GM18499 (cell line): ENCODE results near the gene DNAJC21.
A peak's percentile ranks its signal among the peaks of the same experiment; 100 is the strongest.
"Not testable (repeated sequence)": the region's sequence is repeated elsewhere in the genome, so short reads cannot be mapped to it uniquely, and the experiment has no call there.

ENCODE experiments used
- ATAC-seq: cut with Tn5 transposase; IDR thresholded peaks from one replicate; pipeline ENCODE4 v1.9.1; 2021; ENCODE audit warnings: moderate number of reproducible peaks; ENCODE audit not compliant: insufficient read depth, unreplicated experiment

Gene DNAJC21

DNA sequence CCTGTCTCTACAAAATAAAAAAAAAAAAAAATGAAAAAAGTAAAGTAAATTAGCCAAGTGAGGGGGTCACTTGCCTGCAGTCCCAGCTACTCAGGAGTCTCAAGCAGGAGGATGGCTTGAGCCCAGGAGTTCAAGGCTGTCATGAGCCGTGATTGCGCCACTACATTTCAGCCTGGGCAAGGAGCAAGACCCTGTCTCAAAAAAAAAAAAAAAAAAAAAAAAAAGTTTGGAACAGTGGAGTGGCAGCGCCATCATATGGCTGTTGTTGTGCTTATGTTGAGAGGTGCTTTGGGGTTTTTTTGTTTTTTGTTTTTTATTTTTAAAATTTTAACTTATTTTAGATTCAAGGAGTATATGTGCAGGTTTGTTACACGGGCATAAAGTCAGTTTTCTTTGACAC is 10.3 kb upstream of the DNAJC21 start:
- ATAC-seq, result no peak

DNA sequence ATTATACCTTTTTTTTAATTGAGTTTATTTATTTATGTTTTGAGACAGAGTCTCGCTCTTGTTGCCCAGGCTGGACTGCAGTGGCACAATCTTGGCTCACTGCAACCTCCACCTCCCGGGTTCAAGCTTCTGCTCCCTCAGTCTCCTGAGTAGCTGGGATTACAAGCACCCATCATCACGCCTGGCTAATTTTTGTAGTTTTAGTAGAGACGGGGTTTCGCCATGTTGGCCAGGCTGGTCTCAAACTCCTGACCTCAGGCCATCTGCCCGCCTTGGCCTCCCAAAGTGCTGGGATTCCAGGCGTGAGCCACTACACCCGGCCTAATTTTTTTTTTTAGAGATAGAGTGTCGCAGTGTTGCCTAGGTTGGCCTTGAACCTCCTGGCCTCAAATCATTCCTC is 6.1 kb upstream of the DNAJC21 start:
- ATAC-seq, result not testable (repeated sequence)

DNA sequence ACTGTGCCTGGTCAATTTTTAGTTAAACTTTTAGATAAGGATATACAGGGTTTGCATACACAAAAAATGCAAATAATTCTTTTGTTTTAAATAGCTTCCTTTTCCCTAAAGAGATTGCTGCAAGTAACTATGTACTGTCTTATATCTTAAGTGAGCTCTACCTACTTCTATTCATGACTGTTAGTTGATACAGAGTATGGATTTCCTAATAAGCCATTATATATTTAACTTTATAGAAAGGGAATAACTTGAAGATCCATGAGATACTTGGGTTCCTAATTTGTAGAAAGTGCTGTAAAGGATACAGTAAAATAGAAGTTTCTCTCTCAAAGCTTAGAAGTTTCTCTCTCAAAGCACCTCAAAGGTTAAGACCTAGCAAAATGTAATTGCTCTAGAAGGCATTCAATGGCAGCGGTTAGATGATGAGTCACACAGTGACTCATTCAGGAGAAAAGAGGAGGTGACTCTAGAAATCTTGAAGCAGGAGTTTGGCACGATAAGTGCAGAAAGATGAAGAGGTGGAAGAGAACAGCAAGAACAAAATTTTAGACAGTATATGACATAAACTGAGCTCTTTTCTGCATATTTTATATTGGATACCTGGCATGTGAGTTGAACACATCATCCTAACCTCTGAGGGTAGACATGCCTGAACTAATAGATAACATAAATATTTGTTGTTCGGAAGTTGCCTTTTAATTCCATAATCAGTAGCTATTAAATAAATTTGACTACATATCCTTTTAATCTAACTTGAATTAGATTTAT is 5.5 kb upstream of the DNAJC21 start:
- ATAC-seq, result peak; percentile 72

DNA sequence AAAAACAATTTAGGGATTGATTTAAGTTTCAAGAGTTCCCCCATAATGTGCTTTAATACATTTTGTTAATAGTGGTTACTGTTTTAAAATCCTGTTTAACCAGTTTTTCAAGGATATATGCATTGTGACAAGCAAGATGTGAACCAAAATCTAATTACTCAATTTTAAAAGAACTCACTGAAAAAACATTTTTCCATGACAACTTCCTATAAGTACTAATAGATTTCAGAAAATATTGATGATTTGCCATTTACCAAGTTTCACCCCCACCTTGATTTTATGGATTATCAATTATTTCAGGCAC is 4.9 kb upstream of the DNAJC21 start:
- no peak for ATAC-seq

DNA sequence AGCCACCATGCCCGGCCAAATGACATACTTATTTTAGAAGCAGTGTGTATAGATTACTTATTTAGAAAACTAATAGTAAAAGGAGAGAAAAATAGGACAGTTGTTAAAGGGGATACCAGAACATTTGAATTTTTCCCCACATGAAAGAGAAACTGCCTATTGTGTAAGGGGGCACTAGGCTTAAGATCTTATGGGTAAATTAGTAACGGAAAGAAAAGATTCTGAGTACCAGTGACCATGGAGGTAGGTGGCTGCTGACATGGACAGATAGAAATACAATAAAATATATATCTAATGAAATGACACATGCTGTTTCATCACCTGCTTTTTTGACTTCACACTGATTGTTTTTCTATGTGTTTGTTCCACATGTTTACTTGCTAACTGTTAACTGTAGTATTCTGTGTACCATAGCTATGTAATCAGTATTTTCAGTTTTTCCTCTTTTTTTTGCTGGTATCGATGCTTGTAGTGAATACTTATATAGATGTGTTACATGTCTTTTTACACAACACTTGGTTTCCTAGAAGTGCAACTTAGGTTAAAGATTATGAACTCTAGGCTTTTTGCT is 3.0 kb upstream of the DNAJC21 start:
- no peak for ATAC-seq

DNA sequence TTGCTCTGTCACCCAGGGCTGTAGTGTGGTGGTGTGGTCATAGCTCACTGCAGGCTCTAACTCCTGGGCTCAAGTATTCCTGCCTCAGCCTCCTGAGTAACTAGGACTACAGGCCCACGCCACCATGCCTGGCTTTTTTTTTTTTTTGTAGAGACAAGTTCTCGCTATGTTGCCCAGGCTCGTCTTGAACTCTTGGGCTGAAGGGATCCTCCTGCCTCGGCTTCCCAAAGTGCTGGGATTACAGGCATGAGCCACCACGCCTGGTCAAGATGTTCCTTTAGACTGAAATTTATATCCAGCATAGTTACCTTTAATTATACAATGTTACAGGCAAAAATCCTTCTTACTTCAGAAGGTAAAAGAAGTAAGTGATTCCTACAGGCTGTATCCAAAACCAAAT is 1.6 kb upstream of the DNAJC21 start:
- no peak for ATAC-seq

DNA sequence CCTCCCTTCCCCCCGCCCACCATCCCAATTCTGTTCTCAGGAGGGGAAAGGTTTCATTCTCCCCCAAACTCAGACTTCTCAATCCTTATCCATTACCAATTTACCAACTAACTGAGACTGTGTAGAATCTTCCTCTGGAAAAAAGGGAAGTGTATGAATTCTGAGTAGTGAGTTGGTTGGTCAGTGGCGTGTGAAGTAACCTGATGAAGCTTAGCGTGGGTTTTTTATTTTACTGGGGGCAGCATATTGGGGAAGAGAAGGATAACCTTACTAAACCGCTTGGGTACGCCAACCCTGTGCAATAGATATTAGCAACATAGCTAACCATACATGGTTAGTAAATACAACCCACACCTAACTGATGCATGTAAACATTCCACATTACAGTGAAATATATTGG is 1.1 kb upstream of the DNAJC21 start:
- ATAC-seq, result no peak

DNA sequence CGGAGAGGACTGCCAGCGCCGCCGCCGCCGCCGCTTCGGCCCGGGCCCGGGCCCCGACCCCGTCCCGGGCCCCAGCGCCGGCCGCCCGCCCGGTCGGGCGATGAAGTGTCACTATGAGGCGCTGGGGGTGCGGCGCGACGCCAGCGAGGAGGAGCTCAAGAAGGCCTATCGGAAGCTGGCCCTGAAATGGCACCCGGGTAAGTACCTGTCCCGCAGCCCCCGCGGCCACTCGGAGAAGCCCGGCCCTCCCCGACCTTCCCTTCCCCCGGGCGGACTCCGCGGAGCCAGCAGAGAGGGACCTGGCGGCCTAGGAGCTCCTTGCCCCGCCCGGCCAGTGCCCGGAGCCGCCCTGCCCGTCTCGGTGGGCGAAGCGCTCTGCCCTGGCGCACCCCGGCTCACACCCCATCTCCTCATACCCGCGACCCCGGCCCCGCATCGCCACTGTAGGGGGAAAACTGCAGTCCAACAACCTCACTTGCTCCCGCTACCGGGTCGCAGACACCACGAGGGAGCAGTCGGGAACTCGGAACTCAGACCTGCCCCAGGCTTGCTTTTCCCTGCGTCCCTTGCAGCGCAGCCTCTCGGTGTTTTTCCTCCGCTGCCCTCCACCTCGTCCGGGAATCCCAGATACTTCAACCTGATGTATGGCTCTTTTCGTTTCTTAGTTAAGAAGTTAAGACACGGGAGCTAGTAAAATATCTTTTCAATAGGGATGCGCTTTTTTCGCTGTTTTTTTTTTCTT is 532 bp downstream of the DNAJC21 start:
- ATAC-seq, result peak; percentile 58

DNA sequence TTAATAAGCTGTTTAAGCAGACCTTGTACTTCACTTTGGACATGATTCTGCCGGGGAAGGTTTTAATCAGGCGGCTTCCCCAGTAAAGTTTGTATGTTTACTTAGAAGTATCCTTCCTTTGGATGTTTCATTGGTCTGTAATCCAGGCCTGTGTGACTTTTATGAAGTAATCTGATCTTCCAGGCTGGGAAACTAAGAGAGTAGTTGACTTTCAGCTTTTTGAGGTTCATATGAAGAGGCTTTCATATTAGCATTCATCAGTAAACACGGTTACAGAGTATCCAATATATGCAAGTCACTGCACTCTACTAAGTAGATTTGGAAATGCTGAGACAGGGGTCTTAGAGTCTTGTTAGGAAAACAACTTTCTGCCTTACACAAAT is 1.1 kb downstream of the DNAJC21 start:
- ATAC-seq, result no peak

DNA sequence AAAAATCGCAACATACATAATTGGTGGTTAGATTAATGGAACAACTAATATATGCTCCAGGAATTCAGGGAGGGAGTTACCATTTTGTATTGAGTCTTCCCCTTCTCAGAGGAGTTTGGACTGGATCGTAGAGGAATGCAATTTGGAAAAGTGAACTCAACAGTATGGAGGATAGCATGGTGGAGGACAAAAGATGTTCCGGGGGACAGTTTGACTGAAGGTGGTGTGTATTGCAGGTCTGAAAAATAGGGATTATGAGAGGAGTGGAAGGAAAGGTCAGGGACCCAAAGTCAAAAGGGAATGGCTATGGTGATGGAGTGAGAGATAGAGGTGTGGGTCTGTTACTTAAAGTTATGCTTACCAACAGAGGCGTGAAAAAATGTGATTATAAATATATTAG is 1.5 kb downstream of the DNAJC21 start:
- ATAC-seq, result no peak

DNA sequence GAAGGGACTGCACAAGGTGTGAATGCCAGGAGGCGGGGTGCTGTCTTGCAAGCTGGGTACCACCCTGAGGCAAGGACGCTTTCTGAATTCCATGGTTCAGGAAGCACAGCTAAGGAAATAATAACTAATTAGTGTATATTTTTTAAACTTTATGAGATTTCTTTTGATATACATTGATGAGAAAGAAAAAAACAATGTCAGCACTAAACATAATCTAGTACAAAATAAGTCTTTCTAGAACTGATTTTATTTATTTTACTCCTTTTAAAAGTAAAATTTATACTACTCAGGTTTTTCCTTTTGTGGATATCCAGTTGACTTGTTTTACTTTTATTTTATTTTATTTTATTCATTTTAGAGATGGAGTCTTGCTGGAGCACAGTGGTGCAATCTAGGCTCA is 3.6 kb downstream of the DNAJC21 start:
- ATAC-seq, result no peak

DNA sequence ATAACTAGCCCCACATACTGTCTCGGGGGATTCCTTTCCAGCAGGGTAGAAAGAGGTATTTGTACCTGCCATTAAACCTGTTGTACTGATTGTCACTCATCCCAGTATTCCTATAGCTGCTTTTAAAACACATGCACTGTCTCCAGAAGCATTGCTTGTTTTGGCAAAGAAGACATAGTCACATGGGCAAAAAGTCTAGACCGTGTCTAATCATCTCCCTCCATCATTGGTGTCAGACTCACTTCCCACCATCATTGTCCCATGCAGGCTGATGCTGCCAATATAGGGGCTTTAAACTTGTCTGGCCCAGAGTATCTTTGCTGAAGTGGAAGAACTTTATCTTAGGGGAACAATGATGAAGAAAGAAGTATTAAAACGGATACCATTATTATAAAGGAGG is 12.6 kb downstream of the DNAJC21 start:
- ATAC-seq, result no peak

DNA sequence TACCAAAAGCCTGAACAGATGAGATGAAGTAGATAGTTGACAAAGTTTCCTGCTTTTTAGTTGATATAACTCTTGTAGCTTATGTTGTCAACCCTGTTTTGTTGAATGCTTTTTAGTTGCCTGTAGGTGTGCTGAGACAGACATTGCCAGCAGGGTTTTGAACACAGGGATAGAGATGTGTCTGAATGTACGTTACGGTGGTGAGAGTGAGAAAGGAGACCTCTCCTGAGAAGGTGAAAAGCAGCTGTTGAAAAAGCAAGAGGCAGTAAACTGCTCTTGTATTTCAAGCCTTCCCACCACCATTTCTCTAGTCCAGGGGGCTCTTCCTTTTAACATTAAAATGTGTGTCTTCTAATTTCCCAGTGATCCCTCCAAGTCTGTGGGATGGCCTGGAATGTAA is 14.7 kb downstream of the DNAJC21 start:
- no peak for ATAC-seq

DNA sequence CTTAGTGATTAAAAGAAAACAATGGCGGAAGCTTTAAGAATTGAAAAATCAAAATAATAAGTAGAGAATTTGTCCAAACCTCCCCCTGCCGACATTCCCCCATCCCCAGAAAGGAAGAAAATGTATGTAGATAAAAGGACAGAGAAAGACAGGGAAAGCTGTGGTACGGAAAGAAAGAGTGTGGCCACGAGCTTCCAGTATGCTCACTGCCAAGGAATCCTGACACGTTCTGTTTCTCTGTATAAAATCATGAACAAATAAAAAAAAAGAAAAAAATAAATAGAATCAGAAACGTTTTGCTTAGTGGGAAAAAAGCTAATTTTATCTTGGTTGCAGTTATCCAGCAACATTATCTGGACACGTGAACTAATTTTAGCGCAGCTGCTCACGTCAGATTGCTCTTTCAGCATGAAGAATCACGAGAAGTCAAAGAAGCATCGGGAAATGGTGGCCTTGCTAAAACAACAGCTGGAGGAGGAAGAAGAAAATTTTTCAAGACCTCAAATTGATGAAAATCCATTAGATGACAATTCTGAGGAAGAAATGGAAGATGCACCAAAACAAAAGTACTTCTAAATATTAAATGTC is 15.2 kb downstream of the DNAJC21 start:
- no peak for ATAC-seq

DNA sequence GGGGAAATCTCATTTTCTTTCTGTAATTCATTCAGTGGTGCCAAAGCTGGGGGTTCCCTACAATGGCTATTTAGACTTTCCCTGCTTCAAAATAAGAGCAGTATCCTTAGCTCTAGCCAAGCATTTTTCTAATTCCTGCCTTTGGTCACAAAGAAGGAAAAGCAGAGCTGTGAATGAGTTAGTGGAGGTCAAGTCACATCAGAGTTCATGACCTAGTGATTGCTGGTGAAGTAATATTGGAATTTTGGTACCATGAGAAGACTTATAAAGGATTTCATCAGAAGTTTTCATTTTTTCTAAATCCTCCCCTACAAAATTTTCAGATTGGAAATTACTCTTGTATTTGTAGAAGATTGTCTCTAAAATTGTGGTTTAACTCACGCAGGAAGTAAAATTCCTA is 28.0 kb downstream of the DNAJC21 start:
- no peak for ATAC-seq

DNA sequence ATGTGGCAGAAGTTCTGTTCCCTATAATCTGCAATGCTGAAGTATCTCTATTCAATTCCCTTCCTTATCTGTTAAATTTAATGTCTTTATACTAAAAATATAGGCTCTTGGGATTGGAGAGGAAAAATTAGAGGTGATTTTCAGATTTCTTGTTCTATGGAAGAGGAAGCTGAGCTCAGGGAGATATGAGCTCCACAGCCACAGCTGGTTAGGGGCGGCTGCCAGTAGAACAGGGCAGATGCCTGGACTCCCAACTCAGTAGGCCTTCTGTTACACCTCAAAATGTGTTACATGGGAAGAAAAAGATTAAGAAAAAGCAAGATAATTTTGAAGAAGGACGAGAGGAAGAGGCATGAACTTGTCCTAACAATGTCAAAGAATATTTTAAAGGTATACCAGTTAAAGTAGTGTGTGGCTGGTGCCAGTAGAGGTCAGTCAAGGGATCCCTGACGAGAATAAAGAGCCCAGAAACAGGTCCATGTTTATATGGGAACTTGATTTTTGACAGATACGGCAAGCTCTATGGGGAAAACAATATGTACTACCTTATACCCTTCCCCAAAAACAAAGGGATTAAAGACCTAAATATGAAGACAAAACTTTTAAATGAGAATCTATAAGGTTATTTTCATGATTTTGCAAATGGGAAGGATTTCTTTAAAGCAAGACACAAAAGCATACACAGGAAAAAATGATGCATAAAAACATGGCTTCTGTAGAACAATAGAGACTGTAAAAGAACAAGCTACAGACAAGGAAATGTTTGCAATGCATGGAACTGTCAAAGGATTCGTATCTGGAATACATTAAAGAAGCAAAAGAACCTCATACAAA is 28.7 kb downstream of the DNAJC21 start:
- no peak for ATAC-seq

DNA sequence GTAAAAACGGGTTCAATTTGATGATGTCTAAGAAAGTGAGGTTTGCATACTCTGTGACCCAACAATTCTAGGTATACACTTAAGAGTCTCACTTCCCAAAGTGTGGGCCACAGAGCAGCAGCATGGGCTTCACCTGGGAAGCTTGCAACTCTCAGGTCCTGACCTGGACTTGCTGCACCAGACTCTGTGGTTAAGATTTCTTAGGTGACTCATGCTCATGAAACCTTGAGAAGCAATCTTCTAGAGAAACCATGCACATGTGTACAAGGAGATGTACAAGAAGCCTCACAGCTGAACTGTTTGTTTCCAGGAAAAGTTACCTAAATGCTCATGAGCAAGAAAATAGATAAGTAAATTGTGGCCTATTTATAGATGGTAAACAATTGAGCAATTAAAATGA is 30.0 kb downstream of the DNAJC21 start:
- peak; percentile 97 for ATAC-seq

DNA sequence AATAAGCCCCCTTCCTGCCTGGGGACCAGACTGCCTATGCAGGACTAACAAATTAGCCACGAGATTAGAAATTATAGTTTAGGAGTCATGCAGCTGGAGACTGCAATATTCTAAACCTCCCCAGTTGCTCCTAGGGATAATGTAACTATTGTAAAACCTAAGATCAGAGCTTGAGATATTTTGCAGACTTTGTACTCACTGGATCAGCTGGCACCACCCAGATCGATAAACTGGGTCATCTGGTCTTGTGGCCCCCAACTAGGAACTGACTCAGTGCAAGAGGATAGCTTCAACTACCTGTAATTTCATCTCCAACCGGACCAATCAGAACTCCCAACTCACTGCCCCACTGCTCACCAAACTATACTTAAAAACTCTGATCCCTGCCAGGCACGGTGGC is 38.2 kb downstream of the DNAJC21 start:
- no peak for ATAC-seq

DNA sequence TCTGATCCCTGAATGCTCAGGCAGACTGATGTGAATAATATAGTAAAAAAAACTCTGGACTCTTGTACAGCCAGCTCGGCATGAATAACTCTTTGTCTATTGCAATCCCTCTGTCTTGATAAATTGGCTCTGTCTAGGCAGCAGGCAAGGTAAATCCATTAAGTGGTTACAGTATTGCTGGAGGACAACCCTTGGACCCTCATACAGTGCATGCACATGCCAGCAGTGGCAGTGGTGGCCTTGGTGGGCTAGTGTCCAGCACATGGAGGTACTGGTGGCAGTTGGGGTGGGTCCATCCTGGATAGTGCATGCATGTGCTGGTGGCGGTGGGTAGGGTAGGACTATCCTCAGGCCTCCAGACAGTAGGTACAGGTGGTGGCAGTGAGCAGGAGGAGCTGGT is 38.9 kb downstream of the DNAJC21 start:
- ATAC-seq, result no peak

DNA sequence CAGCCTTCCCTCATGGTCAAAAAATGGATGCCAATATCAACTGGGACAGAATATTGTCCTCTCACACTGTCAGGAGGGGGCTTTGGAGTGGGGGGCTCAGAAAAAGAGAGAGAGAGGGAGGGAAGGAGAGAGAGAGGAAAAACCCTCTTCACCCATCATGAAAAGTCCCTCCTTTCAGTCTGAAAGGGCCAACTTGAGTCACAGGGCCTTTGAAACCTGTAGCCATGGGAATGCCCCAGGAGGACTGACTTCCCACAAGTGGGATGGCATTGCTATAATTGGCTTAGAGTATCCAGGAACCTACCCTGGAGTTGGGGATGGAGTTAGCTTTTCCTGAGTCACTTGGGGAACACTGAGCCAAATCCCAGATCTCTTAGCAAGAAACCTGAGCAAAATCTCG is 41.2 kb downstream of the DNAJC21 start:
- no peak for ATAC-seq

DNA sequence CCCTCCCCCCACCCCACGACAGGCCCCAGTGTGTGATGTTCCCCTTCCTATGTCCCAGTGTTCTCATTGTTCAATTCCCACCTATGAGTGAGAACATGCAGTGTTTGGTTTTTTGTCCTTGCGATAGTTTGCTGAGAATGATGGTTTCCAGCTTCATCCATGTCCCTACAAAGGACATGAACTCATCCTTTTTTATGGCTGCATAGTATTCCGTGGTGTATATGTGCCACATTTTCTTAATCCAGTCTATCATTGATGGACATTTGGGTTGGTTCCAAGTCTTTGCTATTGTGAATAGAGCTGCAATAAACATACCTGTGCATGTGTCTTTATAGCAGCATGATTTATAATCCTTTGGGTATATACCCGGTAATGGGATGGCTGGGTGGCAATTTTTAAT is 42.3 kb downstream of the DNAJC21 start:
- ATAC-seq, result not testable (repeated sequence)
